GM12878 (cell line): ENCODE measurements around the gene TJAP1.

Experiments used
- EP300 ChIP-seq, 2 experiments: fragments of 150-350 bp in 1 of 2; IDR thresholded peaks; 2 replicates each; pipeline ENCODE4 v1.6.1; 2011 to 2012; ENCODE audit warnings: low read depth in 2 of 2, low read length in 2 of 2, borderline replicate concordance in 1 of 2, improper control_type of control experiment in 1 of 2, inconsistent platforms in 1 of 2; ENCODE audit not compliant: control insufficient read depth in 1 of 2
- FOXM1 ChIP-seq: IDR thresholded peaks from 2 replicates; pipeline ENCODE4 v1.6.1; 2012; ENCODE audit warnings: low read depth, mild to moderate bottlenecking, inconsistent platforms, low read length, moderate library complexity
- RCOR1 ChIP-seq: conservative IDR thresholded peaks from 2 replicates; pipeline ENCODE4 v1.6.1; 2012; ENCODE audit warnings: low read depth, low read length, improper control_type of control experiment
- REST ChIP-seq: IDR thresholded peaks from 2 replicates; pipeline ENCODE4 v1.6.1; 2012; ENCODE audit warnings: mild to moderate bottlenecking, low read depth, low read length
- YY1 ChIP-seq: IDR thresholded peaks from 2 replicates; pipeline ENCODE4 v1.6.1; 2011; ENCODE audit warnings: low read depth, mild to moderate bottlenecking, low read length

GRCh38 chr6:43497689-43498088, 20.3 kb downstream of the TJAP1 start:
- no peak for TF ChIP-seq FOXM1
- no peak for TF ChIP-seq REST
- no peak for TF ChIP-seq YY1
- TF ChIP-seq RCOR1: no peak
- no peak for TF ChIP-seq EP300 (IDR thresholded peaks at IDR 0.05; ENCODE audit: borderline replicate concordance in 1 of 2, control insufficient read depth in 1 of 2, low read depth in 2 of 2, low read length in 2 of 2)
